A673 (cell line): ENCODE data around the gene KANSL1L.

Experiments
- EZH2 ChIP-seq: fragments of 200-600 bp; sonication (generic); IDR thresholded peaks from 2 replicates; pipeline ENCODE4 v1.6.1; 2017; ENCODE audit warnings: borderline replicate concordance, low read depth, mild to moderate bottlenecking, mixed read lengths, antibody characterized with exemption, low read length; ENCODE audit not compliant: poor library complexity, severe bottlenecking
- TF ChIP-seq, protein P1 (sequence below): fragments of 300-800, 200-600 bp; sonication (generic); conservative IDR thresholded peaks from 2 replicates; pipeline ENCODE4 v1.5.1; 2017; ENCODE audit warnings: low read depth, mild to moderate bottlenecking, antibody characterized with exemption, low read length, moderate library complexity, mixed read lengths

GRCh38 chr2:210113614-210114235, 57.5 kb downstream of the KANSL1L start:
- TF ChIP-seq, protein P1, sequence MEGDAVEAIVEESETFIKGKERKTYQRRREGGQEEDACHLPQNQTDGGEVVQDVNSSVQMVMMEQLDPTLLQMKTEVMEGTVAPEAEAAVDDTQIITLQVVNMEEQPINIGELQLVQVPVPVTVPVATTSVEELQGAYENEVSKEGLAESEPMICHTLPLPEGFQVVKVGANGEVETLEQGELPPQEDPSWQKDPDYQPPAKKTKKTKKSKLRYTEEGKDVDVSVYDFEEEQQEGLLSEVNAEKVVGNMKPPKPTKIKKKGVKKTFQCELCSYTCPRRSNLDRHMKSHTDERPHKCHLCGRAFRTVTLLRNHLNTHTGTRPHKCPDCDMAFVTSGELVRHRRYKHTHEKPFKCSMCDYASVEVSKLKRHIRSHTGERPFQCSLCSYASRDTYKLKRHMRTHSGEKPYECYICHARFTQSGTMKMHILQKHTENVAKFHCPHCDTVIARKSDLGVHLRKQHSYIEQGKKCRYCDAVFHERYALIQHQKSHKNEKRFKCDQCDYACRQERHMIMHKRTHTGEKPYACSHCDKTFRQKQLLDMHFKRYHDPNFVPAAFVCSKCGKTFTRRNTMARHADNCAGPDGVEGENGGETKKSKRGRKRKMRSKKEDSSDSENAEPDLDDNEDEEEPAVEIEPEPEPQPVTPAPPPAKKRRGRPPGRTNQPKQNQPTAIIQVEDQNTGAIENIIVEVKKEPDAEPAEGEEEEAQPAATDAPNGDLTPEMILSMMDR, result no peak
- no peak for TF ChIP-seq EZH2
